ENCODE measurements around the gene TCERG1L. TPM values are rescaled to one million over a fixed set of nuclear protein-coding genes. Genes with fewer than 3 reads are reported as not detected.

Gene TCERG1L
- total RNA-seq, 2 experiments from 2014 or later = not detected

- no peak overlapping the region for H3K27ac Mint-ChIP-seq
- POLR2A ChIA-PET = no interaction called here
- no peak for DNase-seq
- no peaks in the 10 kb centered on the region for H3K36me3 Mint-ChIP-seq (ENCODE audit: low read depth)
- CTCF ChIA-PET = no interaction called here
- H3K9me3 Mint-ChIP-seq = no peaks in the 10 kb centered on the region
- no peak for TF ChIP-seq CTCF (IDR thresholded peaks at IDR 0.05)
- intact Hi-C loops (cut with micrococcal nuclease) = no loop called here
- H3K4me1 Mint-ChIP-seq (ENCODE audit: low read depth) = peaks cover 4% of the 10 kb centered on the region
- no peak for ATAC-seq
- H3K4me3 Mint-ChIP-seq = no peak overlapping the region
- no peaks in the 10 kb centered on the region for H3K27me3 Mint-ChIP-seq
These were observed 181.5 kb downstream of the TCERG1L start for GRCh38 chr10:131130025-131130424.

GRCh38 chr10:131129544-131129943 lies 182.0 kb downstream of the TCERG1L start:
- ATAC-seq (no peak), DNase-seq (no peak)
- intact Hi-C loops (cut with micrococcal nuclease) = no loop called here
- no peak for TF ChIP-seq CTCF (IDR thresholded peaks at IDR 0.05)
- Mint-ChIP-seq H3K36me3 (ENCODE audit: low read depth) (no peaks in the 10 kb centered on the region), H3K4me3 (no peak overlapping the region), H3K4me1 (ENCODE audit: low read depth) (peaks cover 4% of the 10 kb centered on the region), H3K9me3 (no peaks in the 10 kb centered on the region), H3K27ac (no peak overlapping the region), H3K27me3 (no peaks in the 10 kb centered on the region)
- ChIA-PET CTCF (no interaction called here), POLR2A (no interaction called here)

- Mint-ChIP-seq H3K4me1 (ENCODE audit: low read depth) (peaks cover 4% of the 10 kb centered on the region), H3K27me3 (no peaks in the 10 kb centered on the region), H3K36me3 (ENCODE audit: low read depth) (no peaks in the 10 kb centered on the region), H3K9me3 (no peaks in the 10 kb centered on the region), H3K4me3 (no peak overlapping the region), H3K27ac (no peak overlapping the region)
- ChIA-PET POLR2A (no interaction called here), CTCF (interaction anchor here (0.5 kb wide), 1 partner anchor 19 kb away, joined by 3 read pairs; no protein-coding TSS in a partner anchor)
- intact Hi-C loops (cut with micrococcal nuclease) = no loop called here
- DNase-seq (no peak), ATAC-seq (no peak)
- no peak for TF ChIP-seq CTCF (IDR thresholded peaks at IDR 0.05)
These were observed 182.8 kb downstream of the TCERG1L start for GRCh38 chr10:131128731-131129130.

GRCh38 chr10:131127610-131128009 lies 183.9 kb downstream of the TCERG1L start:
- no peak overlapping the region for H3K4me3 Mint-ChIP-seq
- no peak overlapping the region for H3K27ac Mint-ChIP-seq
- POLR2A ChIA-PET = no interaction called here
- no peaks in the 10 kb centered on the region for H3K27me3 Mint-ChIP-seq
- intact Hi-C loops (cut with micrococcal nuclease) = no loop called here
- CTCF ChIA-PET = no interaction called here
- no peak for TF ChIP-seq CTCF (IDR thresholded peaks at IDR 0.05)
- DNase-seq (peak; percentile 6), ATAC-seq (no peak)
- peaks cover 4% of the 10 kb centered on the region for H3K4me1 Mint-ChIP-seq (ENCODE audit: low read depth)
- no peaks in the 10 kb centered on the region for H3K9me3 Mint-ChIP-seq
- no peaks in the 10 kb centered on the region for H3K36me3 Mint-ChIP-seq (ENCODE audit: low read depth)

GRCh38 chr10:131127138-131127589 lies 184.4 kb downstream of the TCERG1L start:
- ATAC-seq (no peak), DNase-seq (no peak)
- H3K27ac Mint-ChIP-seq = no peak overlapping the region
- H3K4me1 Mint-ChIP-seq (ENCODE audit: low read depth) = peaks cover 4% of the 10 kb centered on the region
- CTCF ChIA-PET = no interaction called here
- POLR2A ChIA-PET = interaction anchor here (0.6 kb wide), 1 partner anchor 1932 kb away, joined by 3 read pairs; no protein-coding TSS in a partner anchor
- TF ChIP-seq CTCF (IDR thresholded peaks at IDR 0.05) = no peak
- intact Hi-C loops (cut with micrococcal nuclease) = no loop called here
- no peaks in the 10 kb centered on the region for H3K27me3 Mint-ChIP-seq
- H3K36me3 Mint-ChIP-seq (ENCODE audit: low read depth) = no peaks in the 10 kb centered on the region
- H3K4me3 Mint-ChIP-seq = no peak overlapping the region
- H3K9me3 Mint-ChIP-seq = no peaks in the 10 kb centered on the region
